Fibroblast of lung (primary cell): ENCODE data around the gene DNAJC8. TPM values are rescaled to one million over a fixed set of nuclear protein-coding genes. Genes with fewer than 3 reads are reported as not detected.
A peak's percentile ranks its signal among the peaks of the same experiment; 100 is the strongest.

Experiments used
- DNase-seq, 2 donors: peaks; one replicate each; pipeline versions ENCODE4 v3.0.0 to v3.0.0-alpha.2; 2010; ENCODE audit warnings: low read depth in 2 of 2
- H2AFZ ChIP-seq: 2 replicates; pipeline ENCODE4 v1.5.1; 2012; ENCODE audit warnings: low read length, control low read depth, inconsistent platforms
- H3K27ac ChIP-seq: 2 replicates; pipeline ENCODE4 v1.5.1; 2011; ENCODE audit warnings: low read length, control low read depth; ENCODE audit not compliant: insufficient read depth
- H3K27me3 ChIP-seq: 2 replicates; pipeline ENCODE4 v1.5.1; 2011; ENCODE audit warnings: mild to moderate bottlenecking, low read length; ENCODE audit not compliant: control insufficient read depth, insufficient read depth
- H3K36me3 ChIP-seq: 2 replicates; pipeline ENCODE4 v1.5.1; 2011; ENCODE audit warnings: low read length; ENCODE audit not compliant: control insufficient read depth, insufficient read depth
- H3K4me1 ChIP-seq: 2 replicates; pipeline ENCODE4 v1.5.1; 2011; ENCODE audit warnings: low read length; ENCODE audit not compliant: control insufficient read depth, insufficient read depth; ENCODE audit errors: extremely low read depth
- H3K4me2 ChIP-seq: 2 replicates; pipeline ENCODE4 v1.5.1; 2011; ENCODE audit warnings: low read length, control low read depth; ENCODE audit not compliant: insufficient read depth; ENCODE audit errors: extremely low read depth
- H3K4me3 ChIP-seq, 4 experiments: fragments of 200-600 bp in 1 of 4; sonication (generic) in 1 of 4; replicated peaks in 1 of 4; 2 replicates each; pipeline ENCODE4 v1.5.1; 2011 to 2016; ENCODE audit warnings: low read length in 4 of 4, low read depth in 3 of 4, mild to moderate bottlenecking in 3 of 4, control low read depth in 2 of 4, inconsistent platforms in 1 of 4, mixed read lengths in 1 of 4; ENCODE audit not compliant: insufficient read depth in 1 of 4; ENCODE audit errors: control extremely low read depth in 1 of 4
- H3K79me2 ChIP-seq: 2 replicates; pipeline ENCODE4 v1.5.1; 2012; ENCODE audit warnings: mild to moderate bottlenecking, low read length, inconsistent platforms; ENCODE audit not compliant: control insufficient read depth, insufficient read depth
- H3K9ac ChIP-seq: 2 replicates; pipeline ENCODE4 v1.5.1; 2011; ENCODE audit warnings: mild to moderate bottlenecking, low read length, control low read depth; ENCODE audit not compliant: insufficient read depth
- H3K9me3 ChIP-seq: 2 replicates; pipeline ENCODE4 v1.5.1; 2012; ENCODE audit warnings: low read depth, low read length; ENCODE audit not compliant: control insufficient read depth, insufficient read depth
- H4K20me1 ChIP-seq: 2 replicates; pipeline ENCODE4 v1.5.1; 2011; ENCODE audit warnings: low read length; ENCODE audit not compliant: control insufficient read depth, insufficient read depth; ENCODE audit errors: extremely low read depth
- CTCF ChIP-seq, 2 donors: IDR thresholded peaks in 1 of 2; conservative IDR thresholded peaks in 1 of 2; 1 replicate in 1 of 2; 2 replicates in 1 of 2; pipeline ENCODE4 v1.5.1; 2011 to 2012; ENCODE audit warnings: low read length in 2 of 2, control low read depth in 1 of 2, inconsistent platforms in 1 of 2, low read depth in 1 of 2, mild to moderate bottlenecking in 1 of 2
- EZH2 ChIP-seq: IDR thresholded peaks from 2 replicates; pipeline ENCODE4 v1.5.1; 2012; ENCODE audit warnings: low read length, control low read depth, mild to moderate bottlenecking; ENCODE audit errors: missing control alignments
- polyA plus RNA-seq, 2 donors: library from polyadenylated mRNA; depleted of rRNA in 1 of 2; stranded (reverse) in 1 of 2; unstranded in 1 of 2; fragments of >200 nt; gene quantifications; 2 replicates each; pipeline ENCODE4 v1.2.1, GENCODE V29; 2011 to 2012; ENCODE audit warnings: missing spikeins in 1 of 2
- total RNA-seq: library from RNA; depleted of rRNA; stranded (reverse); fragments of >200 nt; gene quantifications from 2 replicates; pipeline ENCODE4 v1.2.1, GENCODE V29; 2014

DNAJC8 gene
- total and polyA plus RNA-seq, 2 donors (not counting 1 experiment from before 2014, with no cell fraction given), result 56.1 to 120 TPM

- Histone ChIP-seq H3K9me3 (no peaks in the 10 kb centered on the region), H2AFZ (no peak overlapping the region), H3K4me1 (peaks cover 4% of the 10 kb centered on the region), H4K20me1 (peaks cover 13% of the 10 kb centered on the region), H3K4me2 (no peak overlapping the region), H3K36me3 (no peaks in the 10 kb centered on the region), H3K4me3 (peak overlapping the region in 2 of 4 experiments; percentile 20 to 39), H3K27ac (no peak overlapping the region), H3K79me2 (peaks cover 83% of the 10 kb centered on the region), H3K9ac (no peak overlapping the region), H3K27me3 (no peaks in the 10 kb centered on the region)
- no peak for TF ChIP-seq EZH2
- no peak for TF ChIP-seq CTCF (conservative IDR thresholded peaks at IDR 0.05 in 1 of 2, IDR thresholded peaks at IDR 0.05 in 1 of 2; ENCODE audit: low read depth in 1 of 2, low read length in 2 of 2)
- DNase-seq, result no peak
Measured at GRCh38 chr1:28264897-28265296, 32.1 kb upstream of the DNAJC8 start.

GRCh38 chr1:28260803-28261174 is 28.0 kb upstream of the DNAJC8 start:
- Histone ChIP-seq H3K27me3 (no peaks in the 10 kb centered on the region), H3K4me3 (peak overlapping the region; percentile 58 to 94 (median 73)), H2AFZ (no peak overlapping the region), H4K20me1 (peaks cover 11% of the 10 kb centered on the region), H3K9ac (peak overlapping the region; percentile 13), H3K4me1 (peaks cover 11% of the 10 kb centered on the region), H3K36me3 (no peaks in the 10 kb centered on the region), H3K9me3 (no peaks in the 10 kb centered on the region), H3K27ac (no peak overlapping the region), H3K79me2 (peaks cover 56% of the 10 kb centered on the region), H3K4me2 (peak overlapping the region; percentile 88)
- TF ChIP-seq EZH2 (no peak), CTCF (conservative IDR thresholded peaks at IDR 0.05 in 1 of 2, IDR thresholded peaks at IDR 0.05 in 1 of 2; ENCODE audit: low read depth in 1 of 2, low read length in 2 of 2) (no peak)
- DNase-seq, result no peak

GRCh38 chr1:28259934-28260802 is 27.3 kb upstream of the DNAJC8 start:
- H3K27me3 ChIP-seq, result no peaks in the 10 kb centered on the region
- H3K9ac ChIP-seq, result peak overlapping the region; percentile 94
- H4K20me1 ChIP-seq, result peaks cover 11% of the 10 kb centered on the region
- H3K4me2 ChIP-seq, result peak overlapping the region; percentile 88
- peak; percentile 92 to 93 for DNase-seq
- H3K4me1 ChIP-seq, result peaks cover 11% of the 10 kb centered on the region
- H3K4me3 ChIP-seq, result peak overlapping the region; percentile 58 to 94 (median 73)
- no peaks in the 10 kb centered on the region for H3K9me3 ChIP-seq
- TF ChIP-seq CTCF (conservative IDR thresholded peaks at IDR 0.05 in 1 of 2, IDR thresholded peaks at IDR 0.05 in 1 of 2; ENCODE audit: low read depth in 1 of 2, low read length in 2 of 2) (no peak), EZH2 (no peak)
- peak overlapping the region; percentile 89 for H3K27ac ChIP-seq
- H3K36me3 ChIP-seq, result no peaks in the 10 kb centered on the region
- no peak overlapping the region for H2AFZ ChIP-seq
- peaks cover 51% of the 10 kb centered on the region for H3K79me2 ChIP-seq
